Neural crest cell (in vitro differentiated cells): ENCODE data around the gene NTRK2. TPM values are rescaled to one million over a fixed set of nuclear protein-coding genes. Genes with fewer than 3 reads are reported as not detected.

Source experiments
- DNase-seq: peaks from one replicate; pipeline ENCODE4 v3.0.0; 2021; ENCODE audit warnings: low read depth, mixed read lengths, low spot score
- H3K27ac Mint-ChIP-seq: one replicate; pipeline ENCODE4 v1.8.0; 2021; ENCODE audit warnings: mild to moderate bottlenecking, mixed read lengths; ENCODE audit not compliant: unreplicated experiment
- H3K27me3 Mint-ChIP-seq: 2 replicates; pipeline ENCODE4 v1.8.0; 2021; ENCODE audit warnings: low read depth, mild to moderate bottlenecking, mixed read lengths
- H3K36me3 Mint-ChIP-seq: 2 replicates; pipeline ENCODE4 v1.8.0; 2021; ENCODE audit warnings: low read depth, mild to moderate bottlenecking, mixed read lengths
- H3K4me1 Mint-ChIP-seq: 2 replicates; pipeline ENCODE4 v1.8.0; 2021; ENCODE audit warnings: mixed read lengths
- H3K4me3 Mint-ChIP-seq: one replicate; pipeline ENCODE4 v1.8.0; 2021; ENCODE audit warnings: mild to moderate bottlenecking, mixed read lengths
- H3K9me3 Mint-ChIP-seq: 2 replicates; pipeline ENCODE4 v1.8.0; 2021; ENCODE audit warnings: mixed read lengths
- total RNA-seq: library from RNA; stranded (reverse); gene quantifications from 2 replicates; pipeline ENCODE4 v1.2.1, GENCODE V29; 2021
- TF ChIP-seq, protein P1 (sequence below): fragments of 200-600 bp; sonication (generic); conservative IDR thresholded peaks from 2 replicates; pipeline ENCODE4 v1.5.0; 2021; ENCODE audit warnings: antibody characterized with exemption, mild to moderate bottlenecking

The NTRK2 gene
- total RNA-seq, 1 donor from 2014 or later = 20.6 TPM

- TF ChIP-seq, protein P1, sequence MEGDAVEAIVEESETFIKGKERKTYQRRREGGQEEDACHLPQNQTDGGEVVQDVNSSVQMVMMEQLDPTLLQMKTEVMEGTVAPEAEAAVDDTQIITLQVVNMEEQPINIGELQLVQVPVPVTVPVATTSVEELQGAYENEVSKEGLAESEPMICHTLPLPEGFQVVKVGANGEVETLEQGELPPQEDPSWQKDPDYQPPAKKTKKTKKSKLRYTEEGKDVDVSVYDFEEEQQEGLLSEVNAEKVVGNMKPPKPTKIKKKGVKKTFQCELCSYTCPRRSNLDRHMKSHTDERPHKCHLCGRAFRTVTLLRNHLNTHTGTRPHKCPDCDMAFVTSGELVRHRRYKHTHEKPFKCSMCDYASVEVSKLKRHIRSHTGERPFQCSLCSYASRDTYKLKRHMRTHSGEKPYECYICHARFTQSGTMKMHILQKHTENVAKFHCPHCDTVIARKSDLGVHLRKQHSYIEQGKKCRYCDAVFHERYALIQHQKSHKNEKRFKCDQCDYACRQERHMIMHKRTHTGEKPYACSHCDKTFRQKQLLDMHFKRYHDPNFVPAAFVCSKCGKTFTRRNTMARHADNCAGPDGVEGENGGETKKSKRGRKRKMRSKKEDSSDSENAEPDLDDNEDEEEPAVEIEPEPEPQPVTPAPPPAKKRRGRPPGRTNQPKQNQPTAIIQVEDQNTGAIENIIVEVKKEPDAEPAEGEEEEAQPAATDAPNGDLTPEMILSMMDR = no peak
- DNase-seq = no peak
- Mint-ChIP-seq H3K27me3 (no peaks in the 10 kb centered on the region), H3K9me3 (no peaks in the 10 kb centered on the region), H3K36me3 (no peaks in the 10 kb centered on the region), H3K27ac (no peak overlapping the region), H3K4me1 (no peaks in the 10 kb centered on the region), H3K4me3 (no peak overlapping the region)
These were observed 16.5 kb downstream of the NTRK2 start for GRCh38 chr9:84686068-84686467.

GRCh38 chr9:84688956-84689355, 19.4 kb downstream of the NTRK2 start:
- TF ChIP-seq, protein P1 = no peak
- Mint-ChIP-seq H3K9me3 (no peaks in the 10 kb centered on the region), H3K36me3 (no peaks in the 10 kb centered on the region), H3K27ac (no peak overlapping the region), H3K27me3 (no peaks in the 10 kb centered on the region), H3K4me3 (no peak overlapping the region), H3K4me1 (no peaks in the 10 kb centered on the region)
- DNase-seq = no peak

DNA sequence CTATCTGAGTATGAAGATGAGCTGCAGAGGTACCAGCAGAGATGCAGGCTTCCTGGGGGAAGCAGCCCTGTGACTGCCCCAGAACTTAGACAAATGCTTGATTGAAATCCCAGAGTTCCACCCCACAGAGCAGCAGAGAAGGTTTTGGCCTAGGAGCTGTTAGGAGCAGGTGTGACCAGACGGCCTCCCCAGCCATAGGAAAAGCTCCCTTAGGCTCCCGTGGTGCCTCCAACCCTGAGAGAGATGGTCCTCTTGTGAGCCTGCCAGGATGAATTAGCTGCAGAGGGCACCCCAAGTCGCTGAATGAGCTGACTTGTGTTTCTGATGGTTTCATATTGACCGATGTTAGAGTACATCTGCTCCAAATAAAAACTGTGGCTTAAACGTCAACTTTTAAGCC, 22.1 kb downstream of the NTRK2 start:
- H3K36me3 Mint-ChIP-seq = no peaks in the 10 kb centered on the region
- H3K9me3 Mint-ChIP-seq = no peaks in the 10 kb centered on the region
- TF ChIP-seq, protein P1 = no peak
- H3K27me3 Mint-ChIP-seq = no peaks in the 10 kb centered on the region
- H3K4me3 Mint-ChIP-seq = no peak overlapping the region
- no peak for DNase-seq
- H3K4me1 Mint-ChIP-seq = no peaks in the 10 kb centered on the region
- H3K27ac Mint-ChIP-seq = no peak overlapping the region

DNA sequence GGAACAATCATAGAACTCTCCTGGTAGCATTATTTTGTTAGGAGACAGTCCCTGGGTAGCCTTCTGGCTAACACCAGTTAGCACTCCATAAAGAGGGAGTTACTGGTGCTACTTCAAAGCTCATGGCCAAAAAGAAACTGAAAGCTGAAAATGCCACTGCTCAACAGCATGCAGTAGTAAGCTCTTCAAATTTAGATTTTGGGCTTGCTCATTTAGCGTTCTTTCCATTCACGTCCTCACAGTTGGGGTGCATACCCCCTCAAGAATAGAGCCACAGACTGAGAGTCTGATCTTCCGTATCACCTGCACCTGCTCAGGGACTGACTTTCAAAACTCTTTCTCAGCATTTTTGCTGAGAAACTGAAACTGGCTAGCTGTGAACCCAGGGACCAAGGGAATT, 24.7 kb downstream of the NTRK2 start:
- H3K27ac Mint-ChIP-seq = no peak overlapping the region
- no peaks in the 10 kb centered on the region for H3K9me3 Mint-ChIP-seq
- peaks cover 2% of the 10 kb centered on the region for H3K36me3 Mint-ChIP-seq
- peaks cover 13% of the 10 kb centered on the region for H3K4me1 Mint-ChIP-seq
- no peak overlapping the region for H3K4me3 Mint-ChIP-seq
- no peak for DNase-seq
- H3K27me3 Mint-ChIP-seq = no peaks in the 10 kb centered on the region
- TF ChIP-seq, protein P1 = no peak

- Mint-ChIP-seq H3K4me3 (no peak overlapping the region), H3K36me3 (peaks cover 4% of the 10 kb centered on the region), H3K27ac (no peak overlapping the region), H3K9me3 (no peaks in the 10 kb centered on the region), H3K4me1 (peaks cover 29% of the 10 kb centered on the region), H3K27me3 (no peaks in the 10 kb centered on the region)
- TF ChIP-seq, protein P1 = no peak
- no peak for DNase-seq
These were observed 27.5 kb downstream of the NTRK2 start for GRCh38 chr9:84697042-84697441.
